Spleen (tissue), 7 donors: ENCODE data around the gene ERBB4.

Experiments used
- CTCF ChIP-seq, 11 experiments: fragments of 200-600 bp in 7 of 11; fragments of 450-650 bp in 4 of 11; sonication (generic) in 4 of 11; IDR thresholded peaks in 8 of 11; conservative IDR thresholded peaks in 3 of 11; 1 replicate in 7 of 11; 2 replicates in 4 of 11; pipeline versions ENCODE4 v1.4.0 to v1.8.0; 2016 to 2021; ENCODE audit warnings: antibody characterized with exemption in 11 of 11, inconsistent platforms in 4 of 11, mild to moderate bottlenecking in 1 of 11
- POLR2AphosphoS5 ChIP-seq, 3 donors: sonication (generic); formaldehyde crosslinking; IDR thresholded peaks; one replicate each; pipeline ENCODE4 v1.5.1; 2017; ENCODE audit warnings: antibody characterized with exemption in 3 of 3
- donor health status: DM: no; HTN: no; CAD: no; lungs with moderate emphysema.
- donor health status: DM: no; HTN: no; CAD: no.
- donor health status: DM: no; HTN: no; CAD: no.

- no peak for TF ChIP-seq CTCF (IDR thresholded peaks at IDR 0.05 in 8 of 11, conservative IDR thresholded peaks at IDR 0.05 in 3 of 11)
- no peak for TF ChIP-seq POLR2AphosphoS5 (IDR thresholded peaks at IDR 0.05)
These were observed 6.0 kb downstream of the ERBB4 start for GRCh38 chr2:212532585-212532984.
